ENCODE results near the gene DNAJC21.

Gene DNAJC21

GRCh38 chr5:35004200-35004599 is 74.8 kb downstream of the DNAJC21 start:
- H3K27me3 ChIP-seq (ENCODE audit: low read depth), result 0 out of 2 replicates have a peak, but pooled peaks cover 7% of the 10 kb centered on the region
- no peaks in the 10 kb centered on the region for H3K9me3 ChIP-seq
- no peak overlapping the region for H3K4me3 ChIP-seq
- no peaks in the 10 kb centered on the region for H3K4me1 ChIP-seq
- no peak for DNase-seq (ENCODE audit: low spot score in 2 of 2)
- in situ Hi-C loops (cut with MboI; ENCODE audit: low sequenced_read_pairs), result loop anchor here (25.0 kb wide), 1 partner anchor 517 kb away; no protein-coding TSS in a partner anchor
- no peaks in the 10 kb centered on the region for H3K36me3 ChIP-seq (replicated peaks)

- Histone ChIP-seq H3K4me3 (no peak overlapping the region), H3K9me3 (no peaks in the 10 kb centered on the region), H3K36me3 (replicated peaks) (no peaks in the 10 kb centered on the region), H3K27me3 (ENCODE audit: low read depth) (0 out of 2 replicates have a peak, but pooled peaks cover 7% of the 10 kb centered on the region), H3K4me1 (no peaks in the 10 kb centered on the region)
- in situ Hi-C loops (cut with MboI; ENCODE audit: low sequenced_read_pairs), result loop anchor here (25.0 kb wide), 1 partner anchor 517 kb away; no protein-coding TSS in a partner anchor
- DNase-seq (ENCODE audit: low spot score in 2 of 2), result no peak
Observed at GRCh38 chr5:35004771-35005170, 75.4 kb downstream of the DNAJC21 start.

Measured in HAP-1 (cell line).